IMR-90 (cell line): ENCODE data around the gene PRELID3B. TPM values are rescaled to one million over a fixed set of nuclear protein-coding genes. Genes with fewer than 3 reads are reported as not detected.

ENCODE experiments used
- ATAC-seq: fragments of 200-7000 bp; cut with Tn5 transposase; 2 replicates; pipeline ENCODE4 v1.9.1; 2020; ENCODE audit warnings: low read depth, mild to moderate bottlenecking, moderate library complexity
- BruUV-seq: library from RNA; stranded (reverse); fragments of 400-500 nt; replicated peaks from 2 replicates; lab custom pipeline; 2021; lab: Mats Ljungman, UMichigan
- CTCF ChIA-PET: fragments of 300-600 bp; formaldehyde crosslinking; extraction: SDS; loops from one replicate; lab custom pipeline; 2021; ENCODE audit warnings: antibody characterized with exemption; lab: Yijun Ruan, JAX
- POLR2A ChIA-PET: fragments of 300-600 bp; sonication (Branson Sonifier 250); formaldehyde crosslinking; loops from one replicate; lab custom pipeline; 2022; ENCODE audit warnings: antibody characterized with exemption; ENCODE audit not compliant: unreplicated experiment; lab: Charles Lee
- DNase-seq: peaks from one replicate; pipeline ENCODE4 v3.0.0; 2013
- H2AFZ ChIP-seq: replicated peaks from 2 replicates; pipeline ENCODE3; 2013; ENCODE audit warnings: low read length, mild to moderate bottlenecking; ENCODE audit not compliant: poor library complexity
- H2AK5ac ChIP-seq: 2 replicates; pipeline ENCODE4 v1.6.1; 2013; ENCODE audit warnings: low read depth, low read length, inconsistent platforms
- H2AK9ac ChIP-seq: replicated peaks from 2 replicates; pipeline ENCODE3; 2013; ENCODE audit warnings: mild to moderate bottlenecking, low read depth, low read length, moderate library complexity; ENCODE audit not compliant: poor library complexity
- H2BK120ac ChIP-seq: 2 replicates; pipeline ENCODE4 v1.6.1; 2013; ENCODE audit warnings: low read depth, low read length, inconsistent platforms
- H2BK15ac ChIP-seq: 3 replicates; pipeline ENCODE4 v1.6.1; 2013; ENCODE audit warnings: low read depth, low read length, inconsistent platforms
- H2BK20ac ChIP-seq: 2 replicates; pipeline ENCODE4 v1.6.1; 2013; ENCODE audit warnings: low read depth, mild to moderate bottlenecking, inconsistent platforms, low read length, moderate library complexity
- H2BK5ac ChIP-seq: 2 replicates; pipeline ENCODE4 v1.6.1; 2013; ENCODE audit warnings: mild to moderate bottlenecking, low read depth, low read length, inconsistent platforms; ENCODE audit not compliant: poor library complexity, severe bottlenecking
- H3K14ac ChIP-seq: replicated peaks from 2 replicates; pipeline ENCODE4 v1.6.1; 2013; ENCODE audit warnings: low read depth, low read length, inconsistent platforms
- H3K18ac ChIP-seq: 2 replicates; pipeline ENCODE4 v1.6.1; 2013; ENCODE audit warnings: low read depth, low read length, control low read depth
- H3K23ac ChIP-seq: 2 replicates; pipeline ENCODE4 v1.6.1; 2013; ENCODE audit warnings: low read depth, low read length, inconsistent platforms
- H3K27ac ChIP-seq: 2 replicates; pipeline ENCODE4 v1.5.1; 2013; ENCODE audit warnings: mild to moderate bottlenecking, control low read depth, low read length; ENCODE audit not compliant: insufficient read depth
- H3K27me3 ChIP-seq: 2 replicates; pipeline ENCODE4 v1.6.1; 2013; ENCODE audit warnings: low read length; ENCODE audit not compliant: control insufficient read depth, insufficient read depth
- H3K36me3 ChIP-seq: 2 replicates; pipeline ENCODE4 v1.6.1; 2013; ENCODE audit warnings: low read length, mixed read lengths; ENCODE audit not compliant: control insufficient read depth, insufficient read depth
- H3K4ac ChIP-seq: 2 replicates; pipeline ENCODE4 v1.6.1; 2013; ENCODE audit warnings: low read depth, low read length, inconsistent platforms
- H3K4me1 ChIP-seq: 2 replicates; pipeline ENCODE4 v1.6.1; 2013; ENCODE audit warnings: low read length, mixed read lengths; ENCODE audit not compliant: control insufficient read depth, insufficient read depth
- H3K4me2 ChIP-seq: 2 replicates; pipeline ENCODE4 v1.6.1; 2013; ENCODE audit warnings: low read depth, mild to moderate bottlenecking, control low read depth, low read length, moderate library complexity
- H3K4me3 ChIP-seq: 2 replicates; pipeline ENCODE4 v1.5.1; 2013; ENCODE audit warnings: low read depth, mild to moderate bottlenecking, control low read depth, low read length, moderate library complexity; ENCODE audit not compliant: insufficient read depth
- H3K56ac ChIP-seq: 2 replicates; pipeline ENCODE4 v1.6.1; 2013; ENCODE audit warnings: low read length, inconsistent platforms; ENCODE audit not compliant: insufficient read depth; ENCODE audit errors: extremely low read depth
- H3K79me1 ChIP-seq, 2 experiments: 2 replicates each; pipeline ENCODE4 v1.6.1; 2013; ENCODE audit warnings: low read length in 2 of 2, inconsistent platforms in 1 of 2, low read depth in 1 of 2
- H3K9ac ChIP-seq: 2 replicates; pipeline ENCODE4 v1.6.1; 2013; ENCODE audit warnings: low read depth, low read length, control low read depth
- H3K9me1 ChIP-seq: 2 replicates; pipeline ENCODE4 v1.6.1; 2013; ENCODE audit warnings: low read length, inconsistent platforms; ENCODE audit not compliant: insufficient read depth
- H3K9me3 ChIP-seq: 2 replicates; pipeline ENCODE4 v1.6.1; 2013; ENCODE audit warnings: low read length; ENCODE audit not compliant: control insufficient read depth, insufficient read depth
- H4K20me1 ChIP-seq: 2 replicates; pipeline ENCODE4 v1.6.1; 2013; ENCODE audit warnings: low read length, inconsistent platforms; ENCODE audit not compliant: insufficient read depth
- H4K5ac ChIP-seq: 2 replicates; pipeline ENCODE4 v1.6.1; 2013; ENCODE audit warnings: mild to moderate bottlenecking, low read depth, low read length, control low read depth
- H4K8ac ChIP-seq, 2 experiments: 2 replicates each; pipeline ENCODE4 v1.6.1; 2013; ENCODE audit warnings: low read depth in 2 of 2, low read length in 2 of 2, control low read depth in 1 of 2, inconsistent platforms in 1 of 2
- H4K91ac ChIP-seq: 2 replicates; pipeline ENCODE4 v1.6.1; 2013; ENCODE audit warnings: low read depth, low read length, inconsistent platforms; ENCODE audit not compliant: insufficient read depth
- BHLHE40 ChIP-seq: fragments of 150-350 bp; IDR thresholded peaks from 2 replicates; pipeline ENCODE4 v1.6.1; 2016; ENCODE audit warnings: mild to moderate bottlenecking, low read depth, low read length
- CEBPB ChIP-seq: IDR thresholded peaks from 2 replicates; pipeline ENCODE4 v1.6.1; 2012; ENCODE audit warnings: low read depth, low read length, improper control_type of control experiment
- CTCF ChIP-seq: conservative IDR thresholded peaks from 2 replicates; pipeline ENCODE4 v1.5.1; 2012; ENCODE audit warnings: mild to moderate bottlenecking, low read depth, low read length, improper control_type of control experiment
- FOS ChIP-seq: fragments of 150-350 bp; IDR thresholded peaks from 2 replicates; pipeline ENCODE4 v1.6.1; 2016; ENCODE audit warnings: low read depth, low read length
- NFE2L2 ChIP-seq: fragments of 150-350 bp; IDR thresholded peaks from 2 replicates; pipeline ENCODE4 v1.6.1; 2016; ENCODE audit warnings: low read depth, mild to moderate bottlenecking, low read length
- RAD21 ChIP-seq: IDR thresholded peaks from 2 replicates; pipeline ENCODE4 v1.6.1; 2012; ENCODE audit warnings: low read length, improper control_type of control experiment
- RCOR1 ChIP-seq: IDR thresholded peaks from 2 replicates; pipeline ENCODE4 v1.6.1; 2012; ENCODE audit warnings: mild to moderate bottlenecking, low read length, improper control_type of control experiment; ENCODE audit not compliant: insufficient replicate concordance
- RFX5 ChIP-seq: IDR thresholded peaks from 2 replicates; pipeline ENCODE4 v1.8.0; 2012; ENCODE audit warnings: low read depth, mild to moderate bottlenecking, low read length, moderate library complexity
- WGBS, 2 experiments: methylation state at CpG; one replicate each; pipeline versions ENCODE4 v1.1.5 to v1.1.7; 2013; ENCODE audit warnings: missing lambda C conversion rate in 2 of 2; ENCODE audit not compliant: insufficient read length in 1 of 2; ENCODE audit errors: extremely low coverage in 2 of 2; 5-methylcytosine and 5-hydroxymethylcytosine counted together
- dilution Hi-C: fragments of 300-500 bp; cut with HindIII; formaldehyde crosslinking; loops from one replicate; pipeline ENCODE4 v1.14.3; 2018; ENCODE audit warnings: low sequenced_read_pairs; ENCODE audit not compliant: unreplicated experiment
- in situ Hi-C: fragments of 300-500 bp; cut with MboI; formaldehyde crosslinking; loops from 3 replicates; pipeline ENCODE4 v1.14.3; 2019; ENCODE audit warnings: low sequenced_read_pairs, inconsistent platforms, mixed read lengths
- intact Hi-C: fragments of 100-400 bp; cut with micrococcal nuclease; formaldehyde crosslinking; loops from 2 replicates; pipeline ENCODE4 v1.10.0; 2022
- polyA plus RNA-seq, 3 experiments: library from polyadenylated mRNA; depleted of rRNA; stranded (reverse); fragments of >200 nt; gene quantifications; 2 replicates each; pipeline ENCODE4 v1.2.3, GENCODE V29; 2012; ENCODE audit warnings: low replicate concordance in 1 of 3
- total RNA-seq: library from RNA; depleted of rRNA; stranded (reverse); fragments of >200 nt; gene quantifications from 2 replicates; pipeline ENCODE4 v1.2.3, GENCODE V29; 2012
- TF ChIP-seq, protein P1 (sequence below): fragments of 150-350 bp; IDR thresholded peaks from 2 replicates; pipeline ENCODE4 v1.6.1; 2016; ENCODE audit warnings: low read depth, mild to moderate bottlenecking, low read length, moderate library complexity, borderline replicate concordance

Gene PRELID3B
- total and polyA plus RNA-seq, 2 of the 4 experiments (the other 2 are of a cell fraction) = 24.8 to 41.9 TPM

- H2BK5ac ChIP-seq = no peak overlapping the region
- no peak overlapping the region for H2BK20ac ChIP-seq
- H3K79me1 ChIP-seq = peaks cover 10 to 35% of the 10 kb centered on the region in 2 experiments; a peak in 3 of 4 replicates
- peaks cover 12% of the 10 kb centered on the region for H3K4me1 ChIP-seq
- WGBS, 2 experiments = 78% methylated on average over 15 of the region's 17 CpGs; no CpG with 5 or more reads in 1 of the 2 experiments
- intact Hi-C loops (no loop called here), in situ Hi-C loops (no loop called here), dilution Hi-C loops (no loop called here)
- no peak overlapping the region for H3K4me3 ChIP-seq
- POLR2A ChIA-PET = no interaction called here
- H3K9me1 ChIP-seq = peaks cover 11% of the 10 kb centered on the region; the same call in 1 of the 2 replicates
- BruUV-seq = no TSS peak
- H2AK5ac ChIP-seq = no peak overlapping the region
- no peak overlapping the region for H4K5ac ChIP-seq
- no peak overlapping the region for H3K18ac ChIP-seq
- H3K56ac ChIP-seq = no peak overlapping the region
- no peaks in the 10 kb centered on the region for H3K9me3 ChIP-seq
- TF ChIP-seq BHLHE40 = no peak
- TF ChIP-seq CTCF = no peak
- no peak for TF ChIP-seq RAD21
- TF ChIP-seq, protein P1, sequence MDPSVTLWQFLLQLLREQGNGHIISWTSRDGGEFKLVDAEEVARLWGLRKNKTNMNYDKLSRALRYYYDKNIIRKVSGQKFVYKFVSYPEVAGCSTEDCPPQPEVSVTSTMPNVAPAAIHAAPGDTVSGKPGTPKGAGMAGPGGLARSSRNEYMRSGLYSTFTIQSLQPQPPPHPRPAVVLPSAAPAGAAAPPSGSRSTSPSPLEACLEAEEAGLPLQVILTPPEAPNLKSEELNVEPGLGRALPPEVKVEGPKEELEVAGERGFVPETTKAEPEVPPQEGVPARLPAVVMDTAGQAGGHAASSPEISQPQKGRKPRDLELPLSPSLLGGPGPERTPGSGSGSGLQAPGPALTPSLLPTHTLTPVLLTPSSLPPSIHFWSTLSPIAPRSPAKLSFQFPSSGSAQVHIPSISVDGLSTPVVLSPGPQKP = no peak
- TF ChIP-seq RCOR1 = no peak
- TF ChIP-seq FOS = no peak
- TF ChIP-seq NFE2L2 = no peak
- TF ChIP-seq CEBPB = no peak
- TF ChIP-seq RFX5 = no peak
- no peak overlapping the region for H3K4ac ChIP-seq
- H3K27me3 ChIP-seq = no peaks in the 10 kb centered on the region
- H3K4me2 ChIP-seq = no peak overlapping the region
- no peak overlapping the region for H3K23ac ChIP-seq
- H2AFZ ChIP-seq = no peak overlapping the region
- peak overlapping the region; percentile 61 for H2AK9ac ChIP-seq
- H4K91ac ChIP-seq = no peak overlapping the region
- no peaks in the 10 kb centered on the region; the same call in 1 of the 2 replicates for H4K20me1 ChIP-seq
- no peak for ATAC-seq
- CTCF ChIA-PET = no interaction called here
- peaks cover 13% of the 10 kb centered on the region for H3K36me3 ChIP-seq
- no peak overlapping the region for H2BK15ac ChIP-seq
- no peak overlapping the region for H2BK120ac ChIP-seq
- DNase-seq = no peak
- H3K14ac ChIP-seq = no peak overlapping the region
- H3K27ac ChIP-seq = no peak overlapping the region
- H4K8ac ChIP-seq = no peak overlapping the region
- H3K9ac ChIP-seq = no peak overlapping the region
Observed at GRCh38 chr20:59002874-59003399, 39.6 kb downstream of the PRELID3B start.
